Retinal pigment epithelial cell (primary cell): Measurements from ENCODE around the gene SLC9A9.

Source experiments
- DNase-seq: peaks from one replicate; pipeline ENCODE4 v3.0.0-alpha.2; 2010; ENCODE audit warnings: low read depth
- H3K4me3 ChIP-seq: 2 replicates; pipeline ENCODE4 v1.5.1; 2011; ENCODE audit warnings: mild to moderate bottlenecking, low read length, control low read depth, moderate library complexity
- TF ChIP-seq, protein P1 (sequence below): conservative IDR thresholded peaks from 2 replicates; pipeline ENCODE4 v1.5.1; 2011; ENCODE audit warnings: low read depth, low read length, control low read depth, inconsistent platforms

SLC9A9 gene

DNA sequence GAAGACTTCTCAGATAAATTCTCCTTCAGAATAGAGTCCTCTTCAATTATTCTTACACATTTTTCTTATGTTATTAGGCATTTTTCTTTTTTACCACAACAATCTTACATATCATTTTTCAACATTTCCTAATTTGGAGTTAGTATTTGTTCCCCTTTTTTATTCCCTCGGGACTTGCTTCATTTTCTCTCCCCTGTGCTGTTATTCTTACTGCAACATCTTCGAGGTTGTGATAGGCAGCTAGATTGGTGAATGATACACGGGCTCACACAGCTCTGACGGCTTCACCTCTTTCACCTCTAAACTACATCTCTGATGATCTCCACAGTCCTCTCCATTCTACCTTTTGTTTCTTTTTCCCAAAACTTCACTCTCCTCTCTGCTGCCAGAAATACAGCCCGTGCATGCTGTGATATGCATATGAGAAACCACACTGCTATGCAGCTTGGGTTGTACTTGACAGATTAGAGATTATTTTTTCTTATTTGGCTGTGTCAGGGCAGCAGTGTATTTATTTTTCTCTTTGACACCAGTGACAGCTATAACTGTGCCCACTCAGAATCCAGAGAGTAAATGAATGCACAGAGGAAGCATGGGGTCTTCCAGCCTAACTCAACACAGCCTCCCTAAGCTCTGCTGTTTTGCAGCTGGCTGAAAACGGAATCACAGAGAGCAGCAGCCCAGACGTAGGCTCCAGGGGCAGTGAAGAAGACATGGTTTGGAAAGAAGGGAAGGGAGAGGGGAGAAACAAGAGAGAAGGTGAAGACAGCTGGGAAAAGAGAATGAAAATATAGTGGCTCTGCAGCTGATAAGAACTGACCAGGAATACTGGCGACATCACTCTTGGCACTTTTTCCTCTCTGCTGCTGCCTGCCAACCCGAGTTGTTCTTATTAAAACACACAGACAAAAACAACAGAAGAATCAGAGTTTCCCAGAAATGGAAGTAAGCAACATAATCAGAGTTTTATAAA, 61.8 kb downstream of the SLC9A9 start:
- no peak overlapping the region for H3K4me3 ChIP-seq
- no peak for DNase-seq
- TF ChIP-seq, protein P1, sequence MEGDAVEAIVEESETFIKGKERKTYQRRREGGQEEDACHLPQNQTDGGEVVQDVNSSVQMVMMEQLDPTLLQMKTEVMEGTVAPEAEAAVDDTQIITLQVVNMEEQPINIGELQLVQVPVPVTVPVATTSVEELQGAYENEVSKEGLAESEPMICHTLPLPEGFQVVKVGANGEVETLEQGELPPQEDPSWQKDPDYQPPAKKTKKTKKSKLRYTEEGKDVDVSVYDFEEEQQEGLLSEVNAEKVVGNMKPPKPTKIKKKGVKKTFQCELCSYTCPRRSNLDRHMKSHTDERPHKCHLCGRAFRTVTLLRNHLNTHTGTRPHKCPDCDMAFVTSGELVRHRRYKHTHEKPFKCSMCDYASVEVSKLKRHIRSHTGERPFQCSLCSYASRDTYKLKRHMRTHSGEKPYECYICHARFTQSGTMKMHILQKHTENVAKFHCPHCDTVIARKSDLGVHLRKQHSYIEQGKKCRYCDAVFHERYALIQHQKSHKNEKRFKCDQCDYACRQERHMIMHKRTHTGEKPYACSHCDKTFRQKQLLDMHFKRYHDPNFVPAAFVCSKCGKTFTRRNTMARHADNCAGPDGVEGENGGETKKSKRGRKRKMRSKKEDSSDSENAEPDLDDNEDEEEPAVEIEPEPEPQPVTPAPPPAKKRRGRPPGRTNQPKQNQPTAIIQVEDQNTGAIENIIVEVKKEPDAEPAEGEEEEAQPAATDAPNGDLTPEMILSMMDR = no peak

- no peak for DNase-seq
- H3K4me3 ChIP-seq = no peak overlapping the region
- TF ChIP-seq, protein P1 = no peak
Measured at GRCh38 chr3:143784446-143784845, 63.8 kb downstream of the SLC9A9 start.

DNA sequence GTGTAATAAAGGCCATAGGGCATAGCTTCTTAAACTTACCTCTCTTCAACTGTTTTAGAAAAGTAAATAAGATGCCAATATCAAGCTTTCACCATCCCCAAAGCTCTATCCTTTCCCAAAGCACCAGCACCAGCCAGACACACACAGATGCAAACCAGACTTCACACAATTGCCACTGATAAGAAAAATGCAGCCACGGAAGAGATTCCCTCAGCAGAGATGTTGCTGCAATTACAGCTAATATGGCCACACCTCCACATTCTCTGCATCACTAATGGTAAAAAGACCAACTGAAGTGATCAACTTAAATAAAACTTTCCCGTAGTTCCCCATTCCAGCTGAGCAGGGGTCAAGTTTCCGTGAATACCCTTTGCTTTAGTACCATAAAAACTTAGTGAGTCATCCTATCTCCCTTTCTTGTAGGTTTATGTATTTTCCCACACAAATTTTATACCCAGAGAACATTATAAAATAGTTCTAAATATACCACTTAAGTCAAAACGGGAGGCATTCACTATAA, 64.4 kb downstream of the SLC9A9 start:
- DNase-seq = no peak
- no peak overlapping the region for H3K4me3 ChIP-seq
- TF ChIP-seq, protein P1 = no peak

- TF ChIP-seq, protein P1 = peak; percentile 57
- no peak for DNase-seq
- no peak overlapping the region for H3K4me3 ChIP-seq
Measured at GRCh38 chr3:143775459-143775858, 72.8 kb downstream of the SLC9A9 start.

DNA sequence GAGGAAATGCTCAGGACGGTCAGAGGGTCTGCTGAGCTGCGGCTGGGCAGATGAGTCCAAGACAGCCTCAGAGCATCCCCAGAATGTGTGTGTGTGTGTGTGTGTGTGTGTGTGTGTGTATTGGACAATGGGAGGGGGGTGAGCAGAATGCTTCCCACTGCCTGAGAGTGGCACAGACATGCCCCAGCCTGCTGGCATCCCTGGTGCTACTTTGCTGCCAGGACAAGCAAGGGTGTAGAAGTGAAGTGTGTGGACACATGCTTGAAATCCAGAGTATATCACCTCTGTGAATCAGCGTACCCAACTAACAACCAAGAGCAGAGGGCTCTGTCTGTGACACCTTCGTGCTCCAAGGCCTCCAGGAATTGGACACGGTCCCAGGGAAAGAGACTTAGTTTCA, 76.3 kb downstream of the SLC9A9 start:
- TF ChIP-seq, protein P1 = no peak
- H3K4me3 ChIP-seq = no peak overlapping the region
- no peak for DNase-seq

DNA sequence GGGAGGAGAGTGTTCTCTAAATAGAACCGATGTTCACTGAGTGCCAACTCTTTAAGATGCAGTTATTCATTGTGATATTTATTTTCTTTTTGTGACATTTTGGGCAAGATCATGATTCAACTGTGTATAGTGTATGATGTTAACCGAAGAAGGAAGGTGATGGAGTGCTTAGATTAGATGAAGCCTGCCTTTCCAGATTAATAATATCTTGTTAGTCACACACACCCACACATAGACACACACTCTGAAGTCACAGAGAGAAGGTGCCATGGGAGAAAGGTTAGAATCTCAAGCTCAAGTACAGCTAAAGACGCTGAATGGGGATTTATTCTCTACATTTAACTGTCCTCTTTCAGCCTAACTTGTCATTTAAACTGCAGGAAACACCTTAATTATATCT, 77.0 kb downstream of the SLC9A9 start:
- H3K4me3 ChIP-seq = no peak overlapping the region
- no peak for DNase-seq
- TF ChIP-seq, protein P1 = no peak

GRCh38 chr3:143770391-143770790, 77.9 kb downstream of the SLC9A9 start:
- H3K4me3 ChIP-seq = no peak overlapping the region
- no peak for DNase-seq
- TF ChIP-seq, protein P1 = no peak
